DND-41 (cell line): ENCODE measurements around the gene SLC7A11.
"Not testable (repeated sequence)": the region's sequence is repeated elsewhere in the genome, so short reads cannot be mapped to it uniquely, and the experiment has no call there.

Experiments used
- ATAC-seq: fragments of 200-7000 bp; cut with Tn5 transposase; 3 replicates; pipeline ENCODE4 v1.9.1; 2021; ENCODE audit warnings: low read depth; ENCODE audit not compliant: insufficient read depth
- DNase-seq: peaks from one replicate; pipeline ENCODE4 v3.0.0-alpha.2; 2020
- H2AFZ ChIP-seq: 2 replicates; pipeline ENCODE4 v1.6.0; 2012; ENCODE audit warnings: low read depth, low read length
- H3K27ac ChIP-seq: 2 replicates; pipeline ENCODE4 v1.5.1; 2012; ENCODE audit warnings: low read length, inconsistent platforms
- H3K27me3 ChIP-seq: fragments of 200-600 bp; sonication (generic); 2 replicates; pipeline ENCODE4 v1.6.0; 2012; ENCODE audit warnings: low read length, mild to moderate bottlenecking, inconsistent platforms; ENCODE audit not compliant: insufficient read depth, poor library complexity
- H3K36me3 ChIP-seq: 2 replicates; pipeline ENCODE4 v1.5.1; 2012; ENCODE audit warnings: low read length, inconsistent platforms; ENCODE audit not compliant: insufficient read depth
- H3K4me1 ChIP-seq: 2 replicates; pipeline ENCODE4 v1.5.1; 2012; ENCODE audit warnings: mild to moderate bottlenecking, low read length; ENCODE audit not compliant: insufficient read depth
- H3K4me2 ChIP-seq: 2 replicates; pipeline ENCODE4 v1.6.0; 2012; ENCODE audit warnings: mild to moderate bottlenecking, moderate library complexity, low read length, inconsistent platforms; ENCODE audit not compliant: insufficient read depth
- H3K4me3 ChIP-seq, 2 experiments: fragments of 200-600 bp in 1 of 2; shearing (Covaris generic) in 1 of 2; 2 replicates each; pipeline ENCODE4 v1.5.1; 2012 to 2016; ENCODE audit warnings: inconsistent platforms in 2 of 2, low read length in 2 of 2, mild to moderate bottlenecking in 2 of 2, low read depth in 1 of 2, moderate library complexity in 1 of 2
- H3K79me2 ChIP-seq: 2 replicates; pipeline ENCODE4 v1.6.0; 2012; ENCODE audit warnings: low read length, inconsistent platforms; ENCODE audit not compliant: insufficient read depth
- H3K9ac ChIP-seq: 2 replicates; pipeline ENCODE4 v1.6.0; 2012; ENCODE audit warnings: low read depth, mild to moderate bottlenecking, inconsistent platforms, low read length, moderate library complexity
- H3K9me3 ChIP-seq: 2 replicates; pipeline ENCODE4 v1.5.1; 2012; ENCODE audit warnings: low read length, moderate library complexity, mild to moderate bottlenecking, inconsistent platforms; ENCODE audit not compliant: insufficient read depth, severe bottlenecking
- H4K20me1 ChIP-seq: 2 replicates; pipeline ENCODE4 v1.6.0; 2012; ENCODE audit warnings: low read length; ENCODE audit not compliant: insufficient read depth
- EZH2 ChIP-seq: IDR thresholded peaks from 3 replicates; pipeline ENCODE4 v1.6.1; 2012; ENCODE audit warnings: borderline replicate concordance, low read depth, mild to moderate bottlenecking, moderate library complexity, low read length, inconsistent platforms; ENCODE audit not compliant: severe bottlenecking
- TF ChIP-seq, protein P1 (sequence below): IDR thresholded peaks from 2 replicates; pipeline ENCODE4 v1.5.1; 2012; ENCODE audit warnings: borderline replicate concordance, low read length, moderate library complexity, mild to moderate bottlenecking; ENCODE audit not compliant: poor library complexity, severe bottlenecking; ENCODE audit errors: extremely low read depth

The SLC7A11 gene

GRCh38 chr4:138239491-138239890 lies 2.7 kb downstream of the SLC7A11 start:
- TF ChIP-seq, protein P1, sequence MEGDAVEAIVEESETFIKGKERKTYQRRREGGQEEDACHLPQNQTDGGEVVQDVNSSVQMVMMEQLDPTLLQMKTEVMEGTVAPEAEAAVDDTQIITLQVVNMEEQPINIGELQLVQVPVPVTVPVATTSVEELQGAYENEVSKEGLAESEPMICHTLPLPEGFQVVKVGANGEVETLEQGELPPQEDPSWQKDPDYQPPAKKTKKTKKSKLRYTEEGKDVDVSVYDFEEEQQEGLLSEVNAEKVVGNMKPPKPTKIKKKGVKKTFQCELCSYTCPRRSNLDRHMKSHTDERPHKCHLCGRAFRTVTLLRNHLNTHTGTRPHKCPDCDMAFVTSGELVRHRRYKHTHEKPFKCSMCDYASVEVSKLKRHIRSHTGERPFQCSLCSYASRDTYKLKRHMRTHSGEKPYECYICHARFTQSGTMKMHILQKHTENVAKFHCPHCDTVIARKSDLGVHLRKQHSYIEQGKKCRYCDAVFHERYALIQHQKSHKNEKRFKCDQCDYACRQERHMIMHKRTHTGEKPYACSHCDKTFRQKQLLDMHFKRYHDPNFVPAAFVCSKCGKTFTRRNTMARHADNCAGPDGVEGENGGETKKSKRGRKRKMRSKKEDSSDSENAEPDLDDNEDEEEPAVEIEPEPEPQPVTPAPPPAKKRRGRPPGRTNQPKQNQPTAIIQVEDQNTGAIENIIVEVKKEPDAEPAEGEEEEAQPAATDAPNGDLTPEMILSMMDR, result no peak
- Histone ChIP-seq H3K27ac (no peak overlapping the region), H3K4me2 (peak overlapping the region; percentile 90; the same call in 1 of the 2 replicates), H2AFZ (no peak overlapping the region; the same call in 1 of the 2 replicates), H4K20me1 (no peaks in the 10 kb centered on the region), H3K4me3 (peak overlapping the region; percentile 9 to 79; a peak in 1 of 4 replicates), H3K36me3 (peaks cover 2% of the 10 kb centered on the region; the same call in 1 of the 2 replicates), H3K9me3 (no peaks in the 10 kb centered on the region), H3K27me3 (no peaks in the 10 kb centered on the region), H3K79me2 (peaks cover 43% of the 10 kb centered on the region), H3K9ac (peak overlapping the region; percentile 73), H3K4me1 (peaks cover 68% of the 10 kb centered on the region)
- no peak for DNase-seq
- ATAC-seq, result no peak

- no peak for DNase-seq
- Histone ChIP-seq H3K9me3 (no peaks in the 10 kb centered on the region), H3K36me3 (peaks cover 2% of the 10 kb centered on the region; the same call in 1 of the 2 replicates), H3K27me3 (no peaks in the 10 kb centered on the region), H3K27ac (no peak overlapping the region), H4K20me1 (no peaks in the 10 kb centered on the region), H3K4me3 (peak overlapping the region in 1 of 2 experiments; percentile 79; a peak in 1 of 4 replicates), H3K4me2 (peak overlapping the region; percentile 90), H2AFZ (no peak overlapping the region), H3K79me2 (peaks cover 44% of the 10 kb centered on the region), H3K9ac (peak overlapping the region; percentile 73; the same call in 1 of the 2 replicates), H3K4me1 (peaks cover 64% of the 10 kb centered on the region)
- ATAC-seq, result no peak
- TF ChIP-seq, protein P1, result no peak
- TF ChIP-seq EZH2, result no peak
These were observed 3.4 kb downstream of the SLC7A11 start for GRCh38 chr4:138238521-138239292.

DNA sequence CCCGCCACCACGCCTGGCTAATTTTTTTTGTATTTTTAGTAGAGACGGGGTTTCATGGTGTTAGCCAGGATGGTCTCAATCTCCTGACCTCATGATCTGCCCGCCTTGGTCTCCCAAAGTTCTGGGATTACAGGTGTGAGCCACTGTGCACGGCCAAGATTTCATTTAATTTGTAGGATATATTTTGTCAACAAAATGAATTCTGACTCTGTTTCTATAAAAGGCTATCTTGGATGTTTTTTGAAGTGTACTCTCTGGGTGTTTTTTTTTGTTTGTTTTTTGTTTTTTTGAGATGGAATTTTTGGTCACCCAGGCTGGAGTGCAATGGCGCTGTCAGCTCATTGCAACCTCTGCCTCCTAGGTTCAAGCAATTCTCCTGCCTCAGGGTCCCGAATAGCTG lies 5.0 kb downstream of the SLC7A11 start:
- not testable (repeated sequence) for H3K27me3 ChIP-seq, DNase-seq, H3K9ac ChIP-seq, H3K4me2 ChIP-seq, H4K20me1 ChIP-seq, H3K36me3 ChIP-seq, ATAC-seq, H3K9me3 ChIP-seq, H3K4me3 ChIP-seq, H3K27ac ChIP-seq, H2AFZ ChIP-seq
- H3K79me2 ChIP-seq, result peaks cover 44% of the 10 kb centered on the region
- peaks cover 53% of the 10 kb centered on the region for H3K4me1 ChIP-seq

DNA sequence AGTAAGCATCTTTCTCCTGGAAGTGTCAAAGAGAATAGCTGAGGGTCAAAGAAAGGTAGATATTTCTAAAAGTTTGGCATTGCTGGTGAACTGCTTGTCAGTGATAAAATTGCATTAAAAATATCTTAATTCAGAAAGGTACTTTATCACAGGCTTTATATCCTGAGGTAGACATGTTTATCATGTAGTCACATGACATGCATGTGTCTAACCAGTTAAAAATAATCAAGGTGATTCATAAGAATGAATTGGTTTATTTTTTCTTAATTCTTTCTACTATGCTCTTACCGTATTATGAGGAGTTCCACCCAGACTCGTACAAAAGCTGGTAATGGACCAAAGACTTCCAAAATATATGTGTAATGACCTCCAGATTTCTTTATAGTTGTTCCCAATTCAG lies 6.1 kb downstream of the SLC7A11 start:
- no peak overlapping the region for H3K9ac ChIP-seq
- no peak for ATAC-seq
- no peaks in the 10 kb centered on the region for H4K20me1 ChIP-seq
- no peak for DNase-seq
- no peak overlapping the region for H3K27ac ChIP-seq
- H3K27me3 ChIP-seq, result no peaks in the 10 kb centered on the region
- H3K36me3 ChIP-seq, result peaks cover 8% of the 10 kb centered on the region; the same call in 1 of the 2 replicates
- peaks cover 44% of the 10 kb centered on the region for H3K4me1 ChIP-seq
- H3K4me3 ChIP-seq, result no peak overlapping the region
- peaks cover 34% of the 10 kb centered on the region for H3K79me2 ChIP-seq
- H3K4me2 ChIP-seq, result peak overlapping the region; percentile 24; the same call in 1 of the 2 replicates
- no peaks in the 10 kb centered on the region for H3K9me3 ChIP-seq
- H2AFZ ChIP-seq, result no peak overlapping the region; the same call in 1 of the 2 replicates
- TF ChIP-seq, protein P1, result no peak
- no peak for TF ChIP-seq EZH2
